HepG2 (cell line): ENCODE data around the gene PHF2. TPM values are rescaled to one million over a fixed set of nuclear protein-coding genes. Genes with fewer than 3 reads are reported as not detected.

ENCODE experiments used
- ATAC-seq: fragments of 200-7000 bp; cut with Tn5 transposase; 3 replicates; pipeline ENCODE4 v1.9.1; 2020; ENCODE audit warnings: mild to moderate bottlenecking, moderate library complexity
- BruUV-seq: library from RNA; stranded (reverse); fragments of 400-500 nt; replicated peaks from 2 replicates; lab custom pipeline; 2021; lab: Mats Ljungman, UMichigan
- CTCF ChIA-PET: fragments of 300-600 bp; formaldehyde crosslinking; extraction: SDS; loops from one replicate; lab custom pipeline; 2021; ENCODE audit warnings: low total read pairs, inconsistent platforms, low intra/inter-chr PET ratio; lab: Yijun Ruan, JAX
- POLR2A ChIA-PET: fragments of 350-600 bp; sonication (Branson Sonifier 250); formaldehyde crosslinking; loops from one replicate; lab custom pipeline; 2020; ENCODE audit warnings: antibody characterized with exemption, inconsistent platforms; lab: Yijun Ruan, JAX
- DNase-seq: peaks from one replicate; pipeline ENCODE4 v3.0.0-alpha.2; 2015; ENCODE audit warnings: low spot score
- FAIRE-seq: peaks from 3 replicates; lab custom pipeline; 2011; peaks lifted over from hg19 to GRCh38; lab: Jason Lieb, UNC
- H2AFZ ChIP-seq: one replicate; pipeline ENCODE4 v1.6.1; 2011; ENCODE audit warnings: low read length, inconsistent platforms
- H3K27ac ChIP-seq: fragments of 300-600 bp; 3 replicates; pipeline ENCODE4 v1.8.0; 2011; ENCODE audit warnings: mixed run types, mild to moderate bottlenecking, mixed read lengths, low read length, inconsistent platforms; ENCODE audit not compliant: insufficient read depth; ENCODE audit errors: extremely low read length
- H3K27me3 ChIP-seq, 2 experiments: fragments of 200-600 bp in 1 of 2; 2 replicates in 1 of 2; 3 replicates in 1 of 2; pipeline versions ENCODE4 v1.6.0 to v1.8.0; 2011; ENCODE audit warnings: low read length in 2 of 2, mild to moderate bottlenecking in 2 of 2, moderate library complexity in 2 of 2, inconsistent platforms in 1 of 2; ENCODE audit not compliant: insufficient read depth in 2 of 2, control insufficient read depth in 1 of 2
- H3K36me3 ChIP-seq, 2 experiments: fragments of 200-600 bp in 1 of 2; replicated peaks in 1 of 2; 2 replicates in 1 of 2; 3 replicates in 1 of 2; pipeline versions ENCODE4 v1.5.1 to v1.8.0; 2011; ENCODE audit warnings: low read length in 2 of 2, inconsistent platforms in 1 of 2; ENCODE audit not compliant: insufficient read depth in 2 of 2, control insufficient read depth in 1 of 2
- H3K4me1 ChIP-seq: 2 replicates; pipeline ENCODE4 v1.5.1; 2012; ENCODE audit warnings: low read length, inconsistent platforms; ENCODE audit not compliant: insufficient read depth
- H3K4me2 ChIP-seq: 2 replicates; pipeline ENCODE4 v1.6.0; 2011; ENCODE audit warnings: low read depth, low read length, inconsistent platforms
- H3K4me3 ChIP-seq, 3 experiments: fragments of 200-600 bp in 1 of 3; sonication (generic), shearing (Covaris generic) in 1 of 3; replicated peaks in 1 of 3; 2 replicates each; pipeline ENCODE4 v1.5.1; 2011 to 2016; ENCODE audit warnings: low read length in 3 of 3, inconsistent platforms in 2 of 3, low read depth in 2 of 3, mild to moderate bottlenecking in 2 of 3, control low read depth in 1 of 3, mixed read lengths in 1 of 3; ENCODE audit not compliant: insufficient read depth in 1 of 3
- H3K79me2 ChIP-seq: one replicate; pipeline ENCODE4 v1.6.1; 2011; ENCODE audit warnings: low read length, inconsistent platforms; ENCODE audit not compliant: insufficient read depth
- H3K9ac ChIP-seq: 2 replicates; pipeline ENCODE4 v1.6.0; 2011; ENCODE audit warnings: mild to moderate bottlenecking, low read depth, low read length, inconsistent platforms; ENCODE audit not compliant: insufficient read depth
- H3K9me3 ChIP-seq: 2 replicates; pipeline ENCODE4 v1.5.1; 2012; ENCODE audit warnings: mild to moderate bottlenecking, low read length
- H4K20me1 ChIP-seq: 2 replicates; pipeline ENCODE4 v1.6.0; 2011; ENCODE audit warnings: inconsistent platforms, mild to moderate bottlenecking, low read length, moderate library complexity; ENCODE audit not compliant: insufficient read depth
- ATF7 ChIP-seq, 2 experiments: fragments of 450-650 bp in 1 of 2; sonication (generic) in 1 of 2; formaldehyde crosslinking in 1 of 2; IDR thresholded peaks; 2 replicates each; pipeline versions ENCODE4 v1.4.0 to v1.6.1; 2016 to 2020; ENCODE audit warnings: antibody characterized with exemption in 1 of 2, mild to moderate bottlenecking in 1 of 2, missing genetic modification reagents in 1 of 2
- DMAP1 ChIP-seq: IDR thresholded peaks from 2 replicates; pipeline ENCODE4 v1.6.1; 2016
- FOXK2 ChIP-seq: fragments of 450-650 bp; IDR thresholded peaks from 2 replicates; pipeline ENCODE4 v1.6.1; 2016
- HHEX ChIP-seq: IDR thresholded peaks from 2 replicates; pipeline ENCODE4 v1.6.1; 2016; ENCODE audit warnings: control low read depth
- IRF2 ChIP-seq: IDR thresholded peaks from 2 replicates; pipeline ENCODE4 v1.6.1; 2018; ENCODE audit warnings: missing genetic modification reagents, missing compliant biosample characterization
- MAFF ChIP-seq: IDR thresholded peaks from 2 replicates; pipeline ENCODE4 v1.6.1; 2011; ENCODE audit warnings: low read depth, low read length, improper control_type of control experiment
- MAFK ChIP-seq, 2 experiments: IDR thresholded peaks in 1 of 2; conservative IDR thresholded peaks in 1 of 2; 2 replicates each; pipeline ENCODE4 v1.6.1; 2011; ENCODE audit warnings: improper control_type of control experiment in 2 of 2, low read length in 2 of 2
- MYNN ChIP-seq: sonication (generic); formaldehyde crosslinking; IDR thresholded peaks from 2 replicates; pipeline ENCODE4 v1.4.0; 2020; ENCODE audit warnings: mild to moderate bottlenecking, low read depth, missing genetic modification reagents
- NFE2L2 ChIP-seq: fragments of 150-350 bp; IDR thresholded peaks from 2 replicates; pipeline ENCODE4 v1.6.1; 2014; ENCODE audit warnings: low read length
- NFRKB ChIP-seq: fragments of 450-650 bp; IDR thresholded peaks from 2 replicates; pipeline ENCODE4 v1.6.1; 2017
- RCOR2 ChIP-seq: IDR thresholded peaks from 2 replicates; pipeline ENCODE4 v1.6.1; 2016; ENCODE audit warnings: missing biosample characterization, missing genetic modification reagents
- SIN3A ChIP-seq: IDR thresholded peaks from 2 replicates; pipeline ENCODE4 v1.6.1; 2011; ENCODE audit warnings: low read depth, mild to moderate bottlenecking, control low read depth, low read length, borderline replicate concordance
- THAP8 ChIP-seq: sonication (generic); formaldehyde crosslinking; IDR thresholded peaks from 2 replicates; pipeline ENCODE4 v1.5.1; 2020; ENCODE audit warnings: missing genetic modification reagents, mild to moderate bottlenecking, borderline replicate concordance
- ZBTB33 ChIP-seq: sonication (generic); formaldehyde crosslinking; IDR thresholded peaks from 2 replicates; pipeline ENCODE4 v1.4.0; 2020; ENCODE audit warnings: missing genetic modification reagents
- ZBTB34 ChIP-seq: sonication (generic); formaldehyde crosslinking; IDR thresholded peaks from 2 replicates; pipeline ENCODE4 v1.8.0; 2022; ENCODE audit warnings: mild to moderate bottlenecking, missing genetic modification reagents
- ZNF101 ChIP-seq: sonication (generic); formaldehyde crosslinking; IDR thresholded peaks from 2 replicates; pipeline ENCODE4 v1.4.0; 2020; ENCODE audit warnings: mild to moderate bottlenecking, low read depth, missing genetic modification reagents, borderline replicate concordance
- WGBS: methylation state at CpG from one replicate; pipeline ENCODE4 v1.1.6; 2017; ENCODE audit warnings: low lambda C conversion rate; 5-methylcytosine and 5-hydroxymethylcytosine counted together
- in situ Hi-C: cut with HindIII; loops from 2 replicates; pipeline ENCODE4 v1.10.0; 2017; ENCODE audit warnings: low pct_unique_long_range_greater_than_20kb; ENCODE audit not compliant: extremely low pct_ligation_motif_present
- intact Hi-C: fragments of 100-400 bp; cut with micrococcal nuclease; formaldehyde crosslinking; loops from one replicate; pipeline ENCODE4 v1.10.0; 2022; ENCODE audit not compliant: unreplicated experiment
- polyA plus RNA-seq, 8 experiments: library from polyadenylated mRNA; depleted of rRNA in 3 of 8; stranded (reverse) in 7 of 8; unstranded in 1 of 8; fragments of >200 nt; fragmentation: Illumina TruSeq in 4 of 8; extraction: Trizol in 4 of 8; gene quantifications; 2 replicates each; pipeline versions ENCODE4 v1.2.1 to v1.2.3, GENCODE V29; 2011 to 2016; ENCODE audit warnings: low read depth in 4 of 8, missing spikeins in 1 of 8, mixed read lengths in 1 of 8; ENCODE audit not compliant: insufficient read depth in 1 of 8
- total RNA-seq, 5 experiments: library from RNA; depleted of rRNA; stranded (reverse); fragments of >200 nt; fragmentation: Illumina TruSeq; extraction: Trizol; gene quantifications; 2 replicates each; pipeline ENCODE4 v1.2.3, GENCODE V29; 2016; ENCODE audit warnings: low read depth in 1 of 5
- TF ChIP-seq, protein P1 (sequence below): sonication (generic); formaldehyde crosslinking; IDR thresholded peaks from 2 replicates; pipeline ENCODE4 v1.5.0; 2020; ENCODE audit warnings: mild to moderate bottlenecking, missing genetic modification reagents, borderline replicate concordance

The PHF2 gene
- total and polyA plus RNA-seq, 2 of the 13 experiments (the other 11 are each of a cell fraction or from before 2014, with no cell fraction given), result 6.6 to 9.1 TPM

DNA sequence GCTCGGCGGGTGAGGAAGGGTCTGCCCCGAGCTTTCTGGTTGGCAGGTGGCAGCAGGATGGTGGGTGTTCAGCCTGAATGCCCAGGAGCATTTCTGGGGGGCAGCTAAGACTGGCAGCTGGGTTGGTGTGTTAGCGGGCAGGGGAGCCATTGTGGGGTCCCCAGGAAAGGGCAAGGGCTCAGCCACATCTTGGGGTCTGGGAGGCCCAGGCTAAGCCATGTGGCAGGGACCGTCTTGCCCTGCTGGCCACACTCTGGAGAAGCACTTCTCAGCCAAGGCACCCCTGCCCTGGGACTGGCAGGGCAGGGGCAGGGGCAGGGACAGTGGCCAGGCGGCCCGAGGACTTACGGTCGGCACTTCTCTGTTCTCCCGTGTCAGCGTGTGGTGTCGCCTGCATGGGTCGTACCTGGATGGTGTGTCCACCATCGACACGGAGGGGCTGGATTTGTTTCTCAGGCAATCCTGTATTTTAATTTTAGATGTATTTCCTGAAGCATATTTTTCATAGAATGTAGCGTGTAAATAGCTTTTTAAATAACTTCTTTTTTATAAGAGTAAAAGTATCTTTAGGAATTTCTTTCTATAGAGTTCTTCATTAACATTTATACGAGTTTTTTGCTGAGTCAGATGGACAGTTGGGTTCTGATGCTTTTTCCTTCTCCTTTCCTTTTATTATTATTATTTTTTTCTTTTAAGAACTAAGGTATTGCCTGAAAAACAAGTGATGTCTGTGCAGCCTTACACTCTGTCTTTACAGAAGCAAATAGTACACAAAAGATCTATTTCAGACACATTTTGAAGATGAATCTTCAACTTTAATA lies 102.0 kb downstream of the PHF2 start:
- Histone ChIP-seq H3K4me1 (peaks cover 19% of the 10 kb centered on the region), H3K27me3 (no peaks in the 10 kb centered on the region), H3K4me3 (no peak overlapping the region), H3K27ac (no peak overlapping the region), H2AFZ (no peak overlapping the region), H3K4me2 (no peak overlapping the region), H3K36me3 (peaks cover 0 to 4% of the 10 kb centered on the region in 2 experiments; a peak in 2 of 5 replicates), H3K9me3 (no peaks in the 10 kb centered on the region), H3K79me2 (no peaks in the 10 kb centered on the region), H3K9ac (no peak overlapping the region), H4K20me1 (no peaks in the 10 kb centered on the region)
- ATAC-seq (no peak), DNase-seq (no peak), FAIRE-seq (no peak)
- ChIA-PET POLR2A (no interaction called here), CTCF (no interaction called here)
- intact Hi-C loops (no loop called here), in situ Hi-C loops (no loop called here)
- TSS peak; percentile 74 for BruUV-seq
- 95% methylated on average over 11 of the region's 17 CpGs for WGBS
- TF ChIP-seq HHEX (no peak), FOXK2 (no peak), RCOR2 (no peak), NFE2L2 (0 out of 2 replicates have a peak, but pooled peaks have one; percentile 6), ZNF101 (no peak), SIN3A (no peak), IRF2 (CRISPR knock-in tag) (no peak), MYNN (CRISPR knock-in tag) (no peak), THAP8 (no peak), DMAP1 (CRISPR knock-in tag) (no peak), ZBTB34 (no peak), NFRKB (no peak), ZBTB33 (no peak), MAFK (conservative IDR thresholded peaks at IDR 0.05 in 1 of 2, IDR thresholded peaks at IDR 0.05 in 1 of 2; ENCODE audit: low read length in 2 of 2) (peak; percentile 75 to 86), ATF7 (IDR thresholded peaks at IDR 0.05) (no peak), ATF7 (CRISPR knock-in tag; IDR thresholded peaks at IDR 0.05) (no peak), MAFF (peak; percentile 69)
- TF ChIP-seq, protein P1, sequence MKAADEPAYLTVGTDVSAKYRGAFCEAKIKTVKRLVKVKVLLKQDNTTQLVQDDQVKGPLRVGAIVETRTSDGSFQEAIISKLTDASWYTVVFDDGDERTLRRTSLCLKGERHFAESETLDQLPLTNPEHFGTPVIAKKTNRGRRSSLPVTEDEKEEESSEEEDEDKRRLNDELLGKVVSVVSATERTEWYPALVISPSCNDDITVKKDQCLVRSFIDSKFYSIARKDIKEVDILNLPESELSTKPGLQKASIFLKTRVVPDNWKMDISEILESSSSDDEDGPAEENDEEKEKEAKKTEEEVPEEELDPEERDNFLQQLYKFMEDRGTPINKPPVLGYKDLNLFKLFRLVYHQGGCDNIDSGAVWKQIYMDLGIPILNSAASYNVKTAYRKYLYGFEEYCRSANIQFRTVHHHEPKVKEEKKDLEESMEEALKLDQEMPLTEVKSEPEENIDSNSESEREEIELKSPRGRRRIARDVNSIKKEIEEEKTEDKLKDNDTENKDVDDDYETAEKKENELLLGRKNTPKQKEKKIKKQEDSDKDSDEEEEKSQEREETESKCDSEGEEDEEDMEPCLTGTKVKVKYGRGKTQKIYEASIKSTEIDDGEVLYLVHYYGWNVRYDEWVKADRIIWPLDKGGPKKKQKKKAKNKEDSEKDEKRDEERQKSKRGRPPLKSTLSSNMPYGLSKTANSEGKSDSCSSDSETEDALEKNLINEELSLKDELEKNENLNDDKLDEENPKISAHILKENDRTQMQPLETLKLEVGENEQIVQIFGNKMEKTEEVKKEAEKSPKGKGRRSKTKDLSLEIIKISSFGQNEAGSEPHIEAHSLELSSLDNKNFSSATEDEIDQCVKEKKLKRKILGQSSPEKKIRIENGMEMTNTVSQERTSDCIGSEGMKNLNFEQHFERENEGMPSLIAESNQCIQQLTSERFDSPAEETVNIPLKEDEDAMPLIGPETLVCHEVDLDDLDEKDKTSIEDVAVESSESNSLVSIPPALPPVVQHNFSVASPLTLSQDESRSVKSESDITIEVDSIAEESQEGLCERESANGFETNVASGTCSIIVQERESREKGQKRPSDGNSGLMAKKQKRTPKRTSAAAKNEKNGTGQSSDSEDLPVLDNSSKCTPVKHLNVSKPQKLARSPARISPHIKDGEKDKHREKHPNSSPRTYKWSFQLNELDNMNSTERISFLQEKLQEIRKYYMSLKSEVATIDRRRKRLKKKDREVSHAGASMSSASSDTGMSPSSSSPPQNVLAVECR (CRISPR knock-in tag), result no peak
